ENCODE data around the gene SGCD.

Gene SGCD

GRCh38 chr5:156523607-156524006 lies 196.6 kb downstream of the SGCD start:
- no peak for DNase-seq

DNA sequence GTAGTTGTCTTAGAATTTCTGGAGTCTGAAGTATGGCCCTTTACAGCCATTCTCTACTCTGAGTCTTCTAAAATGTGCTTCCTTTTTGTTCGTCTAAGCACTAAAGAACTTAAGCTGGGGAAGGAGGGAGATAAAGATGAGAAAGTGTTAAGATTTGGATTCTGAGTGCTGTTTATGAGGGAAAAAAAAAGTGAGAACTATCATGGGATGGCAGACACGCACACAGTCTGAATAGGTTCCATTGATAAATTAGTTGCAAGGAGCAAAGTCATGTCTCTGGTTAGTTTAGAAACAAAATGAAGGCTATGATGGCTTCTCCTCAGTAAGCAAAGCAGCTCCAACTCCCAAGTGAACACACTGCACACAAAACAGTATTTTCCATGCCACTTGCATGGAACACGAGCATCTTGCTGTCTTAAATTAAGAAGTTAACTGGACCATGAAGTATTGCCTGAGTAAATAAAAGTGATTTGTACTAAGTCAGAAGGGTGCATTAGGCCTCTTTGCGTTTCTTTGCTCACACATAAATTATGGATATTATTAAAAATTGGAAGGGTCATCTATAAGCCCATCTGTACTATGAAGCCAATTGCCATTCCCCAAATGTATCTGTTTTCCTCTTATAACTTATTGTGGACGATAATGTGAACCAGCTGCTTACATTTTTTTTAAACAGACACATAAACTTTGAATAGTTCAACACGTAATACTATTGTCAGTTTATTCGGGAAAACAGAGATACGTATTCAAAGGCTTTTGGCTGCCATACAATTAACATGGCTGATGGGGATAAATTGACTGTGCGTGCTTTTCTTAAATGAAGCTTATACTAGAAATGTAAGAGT lies 199.3 kb downstream of the SGCD start:
- no peak for DNase-seq

DNA sequence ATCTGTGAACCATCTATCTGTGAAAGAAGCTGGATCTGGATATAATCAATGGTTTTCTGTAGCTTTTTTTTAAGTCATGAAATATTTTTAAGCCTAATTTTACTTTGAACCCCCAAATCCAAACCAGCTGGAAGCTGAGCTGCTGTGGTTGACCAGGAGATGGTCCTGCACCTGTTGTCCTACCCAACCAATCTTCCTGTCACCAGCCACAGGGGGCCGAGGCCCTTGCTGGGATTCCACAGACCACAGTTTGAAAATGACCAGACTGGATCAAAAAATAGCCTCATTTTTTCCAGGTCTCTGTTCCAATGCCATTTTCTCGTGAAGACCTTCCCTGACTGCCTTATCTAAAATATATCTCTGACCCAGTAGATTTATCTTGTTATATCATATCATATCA lies 200.6 kb downstream of the SGCD start:
- no peak for DNase-seq

DNA sequence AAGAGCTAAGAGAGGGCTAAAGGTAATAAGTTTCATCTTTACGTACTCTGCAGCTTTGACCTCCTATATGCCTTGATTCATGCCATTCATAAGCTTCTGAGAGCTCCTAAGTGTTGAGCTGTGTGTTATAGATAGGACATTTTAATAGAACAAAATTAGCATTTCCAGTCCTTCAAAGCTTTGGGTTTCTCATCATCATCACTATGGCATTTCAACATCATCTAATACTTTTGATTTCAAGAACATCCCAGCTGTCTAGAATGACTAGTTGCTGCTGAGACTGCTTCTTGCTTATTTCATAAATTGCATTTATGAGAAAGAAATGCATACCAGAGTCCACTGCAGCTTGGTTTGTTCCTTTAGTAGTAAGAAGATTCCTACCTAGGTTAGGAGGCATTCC lies 201.7 kb downstream of the SGCD start:
- no peak for DNase-seq

GRCh38 chr5:156529892-156530291 lies 202.9 kb downstream of the SGCD start:
- DNase-seq, result no peak

DNA sequence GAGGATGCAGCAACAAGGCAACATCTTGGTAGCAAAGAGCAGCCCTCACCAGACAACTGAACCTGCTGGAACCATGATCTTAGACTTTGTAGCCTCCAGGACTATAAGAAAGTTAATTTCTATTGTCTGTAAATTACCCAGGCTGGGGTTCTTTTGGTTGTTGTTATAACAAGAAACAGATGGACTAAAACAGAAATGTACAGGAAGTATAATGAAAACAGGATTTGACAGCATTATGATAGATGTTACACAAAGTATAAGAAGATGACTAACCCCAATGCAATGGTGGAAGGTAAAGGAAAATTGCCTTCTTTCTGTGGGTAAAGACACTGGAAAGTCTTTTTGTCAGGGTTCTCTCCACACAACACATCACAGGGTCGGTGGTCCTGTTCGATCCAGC lies 204.2 kb downstream of the SGCD start:
- DNase-seq, result no peak

- DNase-seq, result no peak
Measured at GRCh38 chr5:156532921-156533320, 206.0 kb downstream of the SGCD start.

GRCh38 chr5:156534085-156534484 lies 207.1 kb downstream of the SGCD start:
- DNase-seq, result no peak

DNA sequence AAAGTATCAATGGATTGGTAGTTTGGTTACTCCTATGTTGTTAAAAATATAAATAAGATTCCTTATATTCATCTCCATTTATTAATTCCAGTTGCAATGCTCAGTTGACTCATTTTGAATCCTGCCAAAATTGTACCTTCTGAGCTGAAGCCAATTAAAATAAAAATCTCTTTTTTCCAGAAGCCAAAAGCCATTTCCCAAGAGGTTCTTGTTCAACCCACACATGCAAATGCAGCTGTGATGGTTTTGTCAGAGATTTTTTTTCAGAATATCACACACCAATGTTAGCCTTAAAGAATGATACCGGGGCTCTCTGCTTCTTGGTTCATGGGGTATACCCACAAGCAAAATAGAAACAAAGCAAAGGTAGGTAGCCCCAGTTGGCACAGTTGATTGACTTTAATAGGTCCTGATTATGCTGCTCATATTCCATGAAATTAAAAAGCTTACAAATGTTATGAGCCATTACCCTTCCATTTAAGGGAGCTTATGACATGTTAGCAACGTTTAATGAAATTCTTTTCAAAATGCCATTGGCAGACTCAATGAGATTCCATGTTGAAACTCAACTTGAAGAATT lies 208.0 kb downstream of the SGCD start:
- no peak for DNase-seq

DNA sequence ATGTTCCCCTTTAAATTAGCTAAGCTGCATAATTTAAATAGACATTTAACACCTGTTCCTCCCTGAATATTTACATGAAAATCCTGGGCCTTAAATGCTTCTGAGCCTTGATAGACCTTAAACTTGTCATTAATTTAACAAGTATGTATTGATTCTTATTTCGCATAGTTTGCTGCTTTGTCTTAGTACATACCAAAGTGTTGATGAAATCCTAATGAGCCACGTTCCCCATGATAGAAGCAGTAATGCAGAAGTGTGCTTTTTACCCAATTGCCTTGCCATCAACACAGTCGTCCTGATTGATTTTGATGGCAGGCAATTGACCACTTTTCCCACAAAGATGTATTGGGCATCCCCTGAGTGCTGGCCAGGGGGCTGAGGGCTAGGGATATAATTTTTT lies 213.5 kb downstream of the SGCD start:
- DNase-seq, result no peak

GRCh38 chr5:156541582-156541981 lies 214.6 kb downstream of the SGCD start:
- no peak for DNase-seq

DNA sequence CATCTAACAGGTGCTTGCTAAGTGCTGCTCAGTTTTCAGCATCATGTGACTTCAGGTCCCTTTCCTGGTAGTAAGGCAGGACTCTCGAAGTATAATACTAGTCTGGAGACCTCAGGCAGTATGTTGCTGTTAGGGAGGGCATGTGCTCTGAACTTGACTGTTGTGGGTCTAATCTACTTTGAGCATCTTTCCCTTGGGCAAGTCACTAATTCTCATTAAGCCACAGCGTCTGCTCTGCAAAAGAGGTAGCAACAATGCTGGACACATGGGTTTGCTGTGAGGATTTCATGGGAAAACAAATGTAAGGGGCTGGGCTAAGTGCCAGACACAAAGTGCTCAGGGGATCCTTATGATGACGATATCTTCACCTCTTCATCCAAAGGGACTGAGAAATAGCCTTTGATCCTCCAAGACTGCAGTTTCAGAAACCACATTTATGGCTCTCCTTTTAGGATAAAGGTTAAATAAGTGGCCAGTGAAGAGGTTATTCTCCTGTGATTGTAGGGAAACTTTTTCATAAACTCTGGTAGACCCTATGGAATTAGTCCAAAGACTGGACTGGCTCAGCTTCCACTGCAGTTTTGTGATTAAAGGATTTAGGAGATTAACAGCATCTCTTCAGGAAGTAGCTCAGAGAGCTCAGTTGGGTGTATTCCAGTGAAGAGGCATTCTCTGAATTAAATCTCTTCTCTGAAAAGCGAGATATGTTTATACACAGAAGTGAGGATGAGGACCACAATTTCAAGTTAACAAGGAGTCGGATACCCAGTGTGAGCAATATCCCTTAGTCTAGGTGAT lies 216.6 kb downstream of the SGCD start:
- DNase-seq, result no peak

GRCh38 chr5:156552855-156553358 lies 225.9 kb downstream of the SGCD start:
- DNase-seq, result no peak

DNA sequence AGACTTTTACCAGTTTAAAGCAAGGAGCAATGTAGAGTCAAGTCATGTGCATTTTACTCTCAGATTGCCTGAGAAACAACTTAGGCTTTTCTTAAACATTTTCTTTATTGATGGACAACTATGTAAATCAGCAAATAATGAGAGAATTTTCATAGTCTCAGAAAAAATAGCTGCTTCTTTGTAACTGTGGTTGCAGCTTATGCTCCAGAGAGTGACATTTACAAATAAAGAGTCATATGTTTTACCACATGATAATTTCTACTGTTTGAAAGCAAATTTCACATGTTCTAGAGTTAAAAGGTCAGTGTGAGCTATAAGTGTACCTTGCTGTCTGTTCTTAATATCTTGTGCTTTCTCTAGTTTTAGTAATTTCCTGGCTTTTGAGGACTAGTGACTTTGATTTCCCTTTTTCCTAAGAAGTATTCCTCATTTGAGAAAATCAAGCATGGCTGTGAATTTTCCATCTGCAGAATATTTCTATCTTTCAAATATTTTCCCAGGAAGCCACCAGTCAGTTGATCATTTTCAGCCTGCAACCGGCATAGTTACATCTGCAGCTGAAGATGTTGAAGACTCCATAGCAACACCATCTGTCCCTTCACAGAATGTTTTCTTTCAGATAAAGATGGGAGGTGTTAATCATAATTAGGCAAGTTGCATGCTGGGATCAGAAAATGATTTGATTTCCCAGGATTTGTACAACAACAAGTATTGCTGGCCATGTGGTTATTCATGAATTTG lies 229.9 kb downstream of the SGCD start:
- DNase-seq, result no peak

DNA sequence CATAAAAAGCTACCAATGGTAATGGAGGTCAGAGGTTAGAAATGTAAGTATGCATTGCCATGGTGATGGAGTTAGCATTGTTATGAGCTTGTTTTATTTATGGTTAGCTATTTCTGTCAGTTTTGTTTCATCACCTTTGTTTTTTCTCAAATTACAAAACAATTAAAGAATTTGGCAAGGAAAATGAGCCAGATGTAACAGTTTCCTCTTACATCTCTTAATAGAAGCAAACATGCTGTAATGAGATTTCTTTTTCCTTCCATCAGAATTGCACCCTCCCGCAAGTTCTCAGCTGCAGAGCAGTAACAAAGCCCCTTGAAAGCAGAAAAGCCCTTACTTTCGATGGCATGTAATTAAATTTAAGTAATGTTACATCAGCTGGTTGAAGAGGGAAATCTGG lies 233.0 kb downstream of the SGCD start:
- DNase-seq, result no peak

DNA sequence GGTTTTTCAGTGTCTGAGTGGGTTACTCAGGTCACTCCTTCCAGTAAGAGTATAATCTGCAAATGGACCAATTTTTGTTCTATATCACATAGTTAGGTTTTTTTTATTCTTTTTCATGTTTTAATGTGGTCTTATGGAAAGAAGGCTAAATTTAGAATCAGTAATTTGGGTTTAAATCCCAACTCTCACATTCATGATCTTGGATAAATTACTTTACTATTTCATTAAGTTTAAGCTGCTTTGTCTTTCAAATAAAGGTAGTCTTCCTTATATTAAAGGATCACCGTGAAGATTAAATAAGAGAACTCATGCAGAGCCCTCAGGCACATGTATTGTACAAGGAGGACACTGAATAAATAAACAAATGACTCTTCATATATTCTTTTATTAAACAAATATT lies 234.7 kb downstream of the SGCD start:
- DNase-seq, result no peak

DNA sequence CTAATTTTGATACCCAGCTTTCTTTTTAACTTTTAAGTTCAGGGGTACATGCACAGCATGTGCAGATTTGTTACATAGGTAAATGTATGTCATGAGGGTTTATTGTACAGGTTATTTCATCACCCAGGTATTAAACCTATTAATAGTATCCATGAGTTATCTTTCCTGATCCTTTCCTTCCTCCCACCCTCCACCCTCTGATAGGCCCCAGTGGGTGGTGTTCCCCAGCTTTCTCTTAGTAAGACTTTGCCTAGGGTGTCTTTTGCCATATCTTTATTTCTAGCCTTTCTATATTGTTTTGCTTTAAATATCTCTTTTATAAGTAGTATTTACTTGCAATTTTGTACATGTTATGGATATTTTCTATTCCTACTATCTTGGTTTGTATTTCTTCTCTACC lies 243.7 kb downstream of the SGCD start:
- DNase-seq, result no peak

GRCh38 chr5:156581725-156582124 lies 254.8 kb downstream of the SGCD start:
- DNase-seq, result no peak

DNA sequence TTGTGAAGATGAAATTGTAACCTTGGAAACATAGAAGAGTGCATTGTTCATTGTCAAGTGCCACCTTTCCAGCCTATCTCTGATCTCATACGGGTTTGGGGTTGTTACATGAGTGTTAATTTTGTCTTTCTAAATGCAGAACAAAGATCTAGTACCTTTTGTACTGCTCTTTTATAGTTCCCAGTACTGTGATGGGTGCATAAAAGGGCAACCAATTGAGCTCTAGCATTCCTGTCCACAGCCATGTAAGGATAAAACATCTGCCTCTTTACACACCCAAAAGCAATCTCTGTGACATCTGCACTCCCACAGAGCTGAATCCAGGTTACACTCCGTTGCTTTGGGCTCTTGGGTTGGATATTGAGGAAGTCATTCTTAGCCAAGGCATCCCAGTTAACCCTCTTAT lies 255.2 kb downstream of the SGCD start:
- DNase-seq, result no peak

DNA sequence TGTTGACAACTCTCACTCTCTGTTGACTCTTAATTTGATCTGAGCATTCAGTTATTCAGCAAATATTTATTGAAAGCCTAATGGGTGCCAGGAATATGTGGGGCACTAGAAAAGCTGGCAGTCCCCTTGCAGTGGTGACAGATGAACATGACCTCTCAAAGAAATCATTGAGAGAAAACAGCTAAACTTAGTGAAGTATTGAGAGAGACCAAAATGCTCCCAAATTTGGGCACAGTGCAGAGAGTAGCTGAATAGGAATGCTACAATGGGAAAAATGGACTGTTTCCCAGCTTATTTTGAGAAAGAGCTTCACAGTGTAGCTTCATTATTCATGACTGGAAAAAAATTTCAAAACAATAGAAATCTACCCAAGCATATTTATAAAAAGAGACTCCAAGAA lies 257.9 kb downstream of the SGCD start:
- DNase-seq, result no peak

DNA sequence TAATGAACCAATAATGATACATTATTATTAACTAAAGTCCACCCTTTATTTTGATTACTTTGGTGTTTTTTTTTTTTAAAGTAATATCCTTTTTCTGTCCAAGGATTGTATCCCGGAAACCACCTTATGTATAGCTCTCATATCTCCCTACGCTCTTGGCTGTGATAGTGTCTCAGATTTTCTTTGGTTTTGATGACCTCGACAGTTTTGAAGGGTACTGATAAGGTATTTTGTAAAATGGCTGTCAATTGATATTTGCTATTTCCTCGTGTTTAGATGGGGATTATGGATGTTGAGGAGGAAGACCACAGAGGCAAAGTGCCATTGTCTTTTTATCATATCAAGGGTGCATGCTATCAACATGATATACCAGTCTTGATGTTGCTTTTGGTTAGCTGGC lies 259.0 kb downstream of the SGCD start:
- no peak for DNase-seq

DNA sequence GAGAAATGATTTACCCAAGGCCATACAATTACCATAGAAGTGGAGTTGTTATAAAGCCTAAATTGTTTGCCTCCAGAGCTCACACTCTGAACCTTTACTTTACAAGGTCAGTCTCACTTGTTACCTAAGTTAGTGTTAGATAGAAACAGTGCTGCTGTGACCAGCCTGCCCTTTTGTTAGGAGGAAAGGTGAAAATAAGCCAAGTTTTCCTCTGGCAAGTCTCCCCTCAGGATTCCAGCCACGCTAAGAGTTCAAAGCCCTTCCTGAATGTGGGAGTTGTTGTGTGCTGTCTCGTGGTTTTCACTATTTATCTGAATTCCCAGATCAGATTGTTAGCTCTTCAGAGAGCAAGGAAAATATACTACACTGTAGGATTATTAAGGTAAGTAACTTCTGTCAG lies 260.0 kb downstream of the SGCD start:
- no peak for DNase-seq

DNA sequence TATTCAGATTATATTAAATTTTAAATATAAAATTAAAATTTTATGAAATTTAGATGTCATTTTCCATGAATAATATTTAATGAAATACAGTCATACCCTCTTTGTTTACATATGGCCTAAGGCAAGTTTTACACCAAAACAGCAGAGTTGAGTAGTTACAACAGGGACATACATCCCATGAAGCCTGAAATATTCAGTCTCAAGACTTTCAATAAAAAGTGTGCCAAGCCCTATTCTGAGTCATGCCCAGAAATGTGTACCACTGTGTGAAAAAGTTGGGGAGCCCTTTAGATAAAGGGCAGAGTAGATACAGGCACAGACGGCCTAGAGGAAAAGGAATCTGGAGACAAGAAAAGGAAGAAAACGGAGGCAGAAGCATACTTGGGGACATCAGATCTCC lies 261.3 kb downstream of the SGCD start:
- no peak for DNase-seq

All from activated CD4-positive, alpha-beta T cell treated with anti-CD3 and anti-CD28 coated beads, Interleukin-10, Interleukin-2, amounts not matched to agents 100 ng/mL and 50 ng/mL, durations not matched to agents 16 hours and 8 hours (primary cell).